Measurements from ENCODE around the gene SNED1.
"Not testable (repeated sequence)": the region's sequence is repeated elsewhere in the genome, so short reads cannot be mapped to it uniquely, and the experiment has no call there.

The SNED1 gene

DNA sequence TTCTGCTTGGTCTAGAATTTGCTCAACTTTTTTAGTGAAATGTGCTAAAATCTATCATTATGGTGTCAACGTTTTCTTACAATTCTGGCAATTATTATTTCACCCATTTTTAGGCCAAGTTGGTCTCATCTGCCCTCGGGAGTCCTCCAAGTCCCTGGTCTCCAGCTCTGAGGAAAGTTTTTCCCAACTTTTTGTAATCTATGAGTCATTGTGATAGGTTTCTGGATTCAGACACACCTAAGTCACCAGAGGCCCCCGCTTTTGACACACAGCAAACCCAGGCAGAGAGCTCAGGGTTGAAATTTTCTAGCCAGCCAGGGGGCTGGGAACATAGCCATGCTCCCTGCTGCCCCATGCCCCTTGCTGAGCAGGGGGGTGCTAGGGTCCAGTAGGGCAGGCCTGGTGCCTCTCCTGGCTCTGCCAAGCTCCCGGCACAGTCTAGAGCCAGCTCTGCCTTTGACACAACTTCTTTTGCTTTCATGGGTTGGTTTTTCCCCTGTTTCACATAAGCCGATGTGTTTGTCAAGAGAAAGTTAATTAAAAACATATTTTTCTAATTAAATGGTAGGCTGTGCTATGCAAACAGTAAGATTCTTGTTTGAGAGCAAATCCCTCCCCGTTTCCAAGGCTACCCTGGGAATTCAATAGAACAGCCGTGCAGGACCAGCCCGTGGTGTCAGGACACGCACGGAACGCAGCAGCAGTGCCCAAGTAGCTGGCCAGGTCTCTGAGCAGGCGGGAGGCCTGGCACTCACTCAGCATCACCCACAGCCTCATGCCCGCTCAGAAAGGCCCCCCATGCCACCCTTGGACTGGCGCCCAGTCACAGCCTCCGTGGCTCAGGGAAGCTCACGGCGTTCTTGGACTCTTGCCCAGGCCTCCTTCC is 25.5 kb upstream of the SNED1 start:
- no peak for DNase-seq

DNA sequence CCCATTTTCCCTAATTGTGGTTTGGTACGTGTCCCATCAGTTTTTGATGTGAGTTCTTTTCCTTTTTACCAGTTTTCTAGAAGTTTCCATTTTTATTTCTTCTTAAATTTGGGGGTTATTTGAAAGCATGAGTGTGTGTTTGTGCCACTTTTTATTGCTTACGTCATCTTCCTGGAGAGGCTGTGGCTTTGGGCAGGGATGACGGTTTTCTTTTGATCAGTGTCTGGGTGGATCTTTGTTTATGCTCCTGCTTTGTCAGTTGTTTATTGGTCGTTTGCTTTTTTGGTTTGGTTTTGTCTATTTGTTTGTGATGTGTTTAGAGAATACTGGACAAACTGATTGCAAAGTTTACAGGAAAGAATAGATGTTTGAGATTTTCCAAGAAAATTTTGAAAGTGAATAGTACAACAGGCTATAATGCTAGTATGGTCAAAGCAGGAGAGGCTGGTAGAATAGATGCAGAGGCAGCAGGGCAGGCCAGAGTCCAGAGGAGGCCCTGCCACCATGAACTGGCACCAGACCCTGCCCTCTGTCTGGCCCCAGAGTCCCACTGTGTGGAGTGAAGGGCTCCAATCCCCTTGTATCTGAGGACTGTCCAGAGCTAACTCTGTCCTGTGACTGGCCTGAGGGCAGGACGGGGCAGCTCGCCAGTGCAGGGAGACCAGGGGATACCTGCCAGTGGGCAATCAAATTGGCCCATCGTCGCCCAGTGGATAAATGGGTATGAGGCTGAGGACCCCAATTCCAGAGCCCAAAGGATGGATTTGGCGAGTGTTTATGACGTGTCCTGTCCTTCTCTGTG is 23.4 kb upstream of the SNED1 start:
- no peak for DNase-seq

- DNase-seq = not testable (repeated sequence)
These were observed 22.5 kb upstream of the SNED1 start for GRCh38 chr2:240975903-240976302.

DNA sequence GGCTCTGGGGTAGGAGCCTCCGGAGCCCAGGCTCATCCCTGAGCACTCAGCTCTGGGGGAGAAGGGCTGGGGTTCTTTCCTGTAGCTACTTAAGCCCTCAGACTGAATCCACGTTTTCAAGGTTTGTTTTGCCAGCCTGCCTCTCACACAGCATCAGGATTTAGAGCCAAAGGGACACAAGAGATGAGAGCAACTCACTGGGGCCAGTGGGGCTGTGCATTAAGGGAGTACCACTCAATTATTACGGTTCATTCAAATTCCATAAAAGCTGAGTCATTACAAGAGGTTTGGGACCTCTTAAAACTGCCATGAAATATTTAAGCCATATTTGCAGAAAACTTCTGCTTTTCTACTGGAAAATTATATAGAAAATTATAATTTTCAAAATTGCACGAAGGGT is 17.1 kb upstream of the SNED1 start:
- no peak for DNase-seq

- DNase-seq = no peak
These were observed 16.3 kb upstream of the SNED1 start for GRCh38 chr2:240981871-240982800.

GRCh38 chr2:240982821-240983281 is 15.6 kb upstream of the SNED1 start:
- no peak for DNase-seq

GRCh38 chr2:240983361-240983995 is 14.9 kb upstream of the SNED1 start:
- DNase-seq = no peak

DNA sequence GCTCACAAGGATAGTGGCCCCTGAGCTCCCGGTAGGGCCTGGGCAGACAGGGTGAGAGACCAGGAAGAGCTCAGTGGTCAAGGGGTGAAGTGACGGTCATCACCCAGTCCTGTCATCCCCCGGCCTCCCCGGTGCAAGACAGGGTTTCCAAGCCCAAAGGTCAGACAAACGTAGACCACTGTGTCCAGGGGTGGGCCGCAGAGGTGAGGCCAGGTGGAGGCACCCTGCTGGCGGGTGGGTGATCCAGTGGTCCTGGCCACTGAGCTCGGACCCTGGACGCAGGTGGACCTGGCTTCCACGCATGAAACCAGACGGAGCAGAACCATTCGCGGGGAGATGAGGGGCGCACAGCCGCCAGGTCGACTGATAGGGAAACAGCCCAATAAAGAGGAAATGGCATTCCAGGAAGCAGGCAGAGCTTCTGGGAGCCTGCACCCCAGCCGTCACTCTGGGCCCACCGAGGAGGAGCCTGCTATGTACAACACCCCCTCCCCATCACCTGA is 14.4 kb upstream of the SNED1 start:
- DNase-seq = no peak

GRCh38 chr2:240985881-240986786 is 12.3 kb upstream of the SNED1 start:
- no peak for DNase-seq

DNA sequence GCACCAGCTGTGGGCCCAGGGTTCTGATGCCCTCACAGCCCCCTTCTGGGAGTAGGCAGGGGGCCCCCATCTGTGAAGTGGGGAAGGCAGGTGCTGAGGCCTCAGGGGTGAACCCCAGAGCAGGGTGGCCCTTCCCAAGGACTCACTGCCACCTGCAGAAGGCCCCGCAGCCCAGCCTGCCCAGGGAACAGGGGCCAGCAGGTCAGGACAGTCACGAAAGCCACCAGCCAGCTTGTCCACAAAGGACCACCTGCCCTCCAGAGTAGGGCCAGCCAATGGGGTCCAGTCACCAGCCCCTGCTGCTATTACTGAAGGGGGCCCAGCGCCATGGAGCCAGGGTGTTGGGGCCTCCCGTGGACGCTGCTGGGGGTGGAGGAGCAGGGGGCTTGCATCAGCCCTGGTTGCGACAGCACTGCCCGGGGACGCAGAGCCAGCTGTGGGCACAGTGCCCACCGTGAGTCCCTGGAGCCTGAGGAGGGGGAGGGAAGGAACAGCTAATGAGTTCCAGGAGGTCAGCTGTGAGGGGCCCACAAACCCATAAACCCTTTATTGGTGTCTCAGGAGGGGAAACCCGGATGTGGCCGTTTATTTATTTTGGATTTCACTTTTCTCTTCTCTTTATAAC is 11.5 kb upstream of the SNED1 start:
- DNase-seq = no peak

DNA sequence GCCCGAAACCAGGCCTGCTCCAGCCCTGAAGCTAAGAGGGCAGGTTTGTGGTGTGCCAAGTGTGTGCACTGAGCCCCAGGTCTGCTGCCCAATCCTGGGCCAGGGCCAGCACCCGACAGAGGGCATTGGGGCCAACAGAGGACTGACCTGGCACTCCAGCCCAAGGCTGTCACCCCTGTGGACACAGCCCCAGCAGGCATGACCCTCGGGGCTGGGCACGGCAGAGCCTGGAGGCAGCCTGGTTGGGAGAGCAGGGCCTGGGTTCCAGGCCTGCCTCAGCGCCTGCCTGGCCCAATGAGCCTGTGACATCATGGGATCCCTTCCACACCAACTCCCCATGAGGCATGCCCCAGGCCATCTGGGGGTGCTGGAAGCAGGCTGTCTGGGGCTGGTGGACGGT is 10.8 kb upstream of the SNED1 start:
- no peak for DNase-seq

DNA sequence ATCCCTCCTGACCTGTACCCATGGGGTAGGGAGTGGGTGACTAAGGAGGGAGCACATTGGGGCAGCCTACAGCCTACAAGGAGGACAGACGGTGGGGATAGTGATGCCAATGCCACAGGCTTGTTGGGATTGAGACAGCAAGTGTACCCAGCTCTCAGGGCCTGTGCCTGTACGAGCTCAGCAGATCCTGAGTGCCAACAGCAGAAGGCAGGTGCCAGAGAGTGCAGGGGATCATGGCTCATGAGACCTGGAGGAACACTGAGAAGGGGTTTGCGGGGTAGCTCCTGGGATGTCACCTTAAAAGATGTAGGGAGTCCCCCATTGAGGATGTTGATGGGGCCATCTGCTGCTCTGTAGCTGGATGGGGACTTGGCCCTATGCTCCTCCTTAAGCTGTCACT is 10.3 kb upstream of the SNED1 start:
- DNase-seq = no peak

- no peak for DNase-seq
These were observed 9.7 kb upstream of the SNED1 start for GRCh38 chr2:240988571-240989271.

GRCh38 chr2:240989451-240990265 is 8.8 kb upstream of the SNED1 start:
- DNase-seq = no peak

GRCh38 chr2:240990266-240990529 is 8.2 kb upstream of the SNED1 start:
- no peak for DNase-seq

DNA sequence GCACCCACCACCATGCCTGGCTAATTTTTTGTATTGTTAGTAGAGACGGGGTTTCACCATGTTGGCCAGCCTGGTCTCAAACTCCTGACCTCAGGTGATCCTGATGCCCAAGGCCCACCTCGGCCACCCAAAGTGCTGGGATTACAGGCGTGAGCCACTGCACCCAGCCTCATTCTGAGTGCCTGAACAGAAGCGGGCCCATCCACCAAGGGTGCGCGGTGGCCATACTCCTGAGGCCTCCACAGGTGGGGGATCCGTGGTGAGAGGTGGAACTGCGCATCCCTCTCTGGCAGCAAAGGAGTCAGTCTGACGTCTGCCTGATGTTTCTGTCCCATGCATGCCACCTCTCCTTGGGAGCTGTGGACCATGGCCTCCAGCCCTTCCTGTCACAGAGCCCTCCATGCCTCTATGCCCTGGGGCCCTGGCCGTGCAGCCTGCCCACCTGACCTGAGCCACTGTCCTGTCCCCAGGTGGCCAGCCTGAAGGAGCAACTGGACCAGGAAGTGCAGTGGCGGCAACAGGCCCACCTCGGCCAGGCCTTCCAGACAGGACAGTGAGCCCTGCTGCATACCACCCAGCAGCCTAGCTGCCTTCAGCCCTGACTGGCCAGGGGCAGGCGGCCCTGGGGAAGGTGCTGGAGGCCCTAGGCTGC is 7.6 kb upstream of the SNED1 start:
- DNase-seq = peak; percentile 29

GRCh38 chr2:240991378-240992263 is 6.8 kb upstream of the SNED1 start:
- DNase-seq = peak; percentile 25
